HepG2 (cell line): ENCODE results near the gene ATE1. TPM values are rescaled to one million over a fixed set of nuclear protein-coding genes. Genes with fewer than 3 reads are reported as not detected.

Experiments
- CCDC6 ChIP-seq: sonication (generic); formaldehyde crosslinking; IDR thresholded peaks from 2 replicates; pipeline ENCODE4 v1.8.1; 2022; ENCODE audit warnings: mild to moderate bottlenecking, missing genetic modification reagents, moderate library complexity
- DPF2 ChIP-seq: sonication (generic); formaldehyde crosslinking; IDR thresholded peaks from 2 replicates; pipeline ENCODE4 v1.4.0; 2020; ENCODE audit warnings: mild to moderate bottlenecking, low read depth, missing genetic modification reagents, borderline replicate concordance
- GABPA ChIP-seq, 2 experiments: IDR thresholded peaks; 2 replicates each; pipeline ENCODE4 v1.6.1; 2011 to 2016; ENCODE audit warnings: low read depth in 2 of 2, low read length in 1 of 2, missing biosample characterization in 1 of 2, missing genetic modification characterization in 1 of 2
- MTF2 ChIP-seq: sonication (generic); formaldehyde crosslinking; IDR thresholded peaks from 2 replicates; pipeline ENCODE4 v1.5.0; 2020; ENCODE audit warnings: missing genetic modification reagents, borderline replicate concordance
- REL ChIP-seq: sonication (generic); formaldehyde crosslinking; conservative IDR thresholded peaks from 2 replicates; pipeline ENCODE4 v1.8.0; 2022; ENCODE audit warnings: mild to moderate bottlenecking, missing genetic modification reagents, moderate library complexity
- STAG1 ChIP-seq: sonication (generic); formaldehyde crosslinking; IDR thresholded peaks from 2 replicates; pipeline ENCODE4 v1.4.0; 2020; ENCODE audit warnings: missing genetic modification reagents
- TSC22D2 ChIP-seq: sonication (generic); formaldehyde crosslinking; IDR thresholded peaks from 2 replicates; pipeline ENCODE4 v1.5.1; 2020; ENCODE audit warnings: missing genetic modification reagents, mild to moderate bottlenecking, borderline replicate concordance
- WIZ ChIP-seq: sonication (generic); formaldehyde crosslinking; IDR thresholded peaks from 2 replicates; pipeline ENCODE4 v1.5.1; 2020; ENCODE audit warnings: mild to moderate bottlenecking, missing genetic modification reagents
- ZBTB2 ChIP-seq: sonication (generic); formaldehyde crosslinking; IDR thresholded peaks from 2 replicates; pipeline ENCODE4 v1.8.0; 2022; ENCODE audit warnings: low read depth, missing genetic modification reagents
- ZFP36 ChIP-seq: fragments of 150-350 bp; IDR thresholded peaks from 2 replicates; pipeline ENCODE4 v1.6.1; 2018; ENCODE audit warnings: borderline replicate concordance, low read length, low read depth; ENCODE audit not compliant: partially characterized antibody
- ZNF234 ChIP-seq: sonication (generic); formaldehyde crosslinking; conservative IDR thresholded peaks from 2 replicates; pipeline ENCODE4 v1.5.1; 2020; ENCODE audit warnings: mild to moderate bottlenecking, missing genetic modification reagents
- ZNF710 ChIP-seq: sonication (generic); formaldehyde crosslinking; IDR thresholded peaks from 2 replicates; pipeline ENCODE4 v1.5.0; 2020; ENCODE audit warnings: mild to moderate bottlenecking, missing genetic modification reagents, borderline replicate concordance
- ZNF713 ChIP-seq: sonication (generic); formaldehyde crosslinking; IDR thresholded peaks from 2 replicates; pipeline ENCODE4 v1.4.0; 2020; ENCODE audit warnings: mild to moderate bottlenecking, missing genetic modification reagents
- polyA plus RNA-seq, 8 experiments: library from polyadenylated mRNA; depleted of rRNA in 3 of 8; stranded (reverse) in 7 of 8; unstranded in 1 of 8; fragments of >200 nt; fragmentation: Illumina TruSeq in 4 of 8; extraction: Trizol in 4 of 8; gene quantifications; 2 replicates each; pipeline versions ENCODE4 v1.2.1 to v1.2.3, GENCODE V29; 2011 to 2016; ENCODE audit warnings: low read depth in 4 of 8, missing spikeins in 1 of 8, mixed read lengths in 1 of 8; ENCODE audit not compliant: insufficient read depth in 1 of 8
- total RNA-seq, 5 experiments: library from RNA; depleted of rRNA; stranded (reverse); fragments of >200 nt; fragmentation: Illumina TruSeq; extraction: Trizol; gene quantifications; 2 replicates each; pipeline ENCODE4 v1.2.3, GENCODE V29; 2016; ENCODE audit warnings: low read depth in 1 of 5
- TF ChIP-seq, protein P1 (sequence below): sonication (generic); formaldehyde crosslinking; IDR thresholded peaks from 2 replicates; pipeline ENCODE4 v1.4.0; 2020; ENCODE audit warnings: missing genetic modification reagents
- TF ChIP-seq, protein P2 (sequence below): sonication (generic); formaldehyde crosslinking; IDR thresholded peaks from 2 replicates; pipeline ENCODE4 v1.8.0; 2022; ENCODE audit warnings: mild to moderate bottlenecking, missing genetic modification reagents; ENCODE audit not compliant: insufficient replicate concordance
- TF ChIP-seq, protein P3 (sequence below): sonication (generic); formaldehyde crosslinking; IDR thresholded peaks from 2 replicates; pipeline ENCODE4 v1.5.0; 2020; ENCODE audit warnings: mild to moderate bottlenecking, missing genetic modification reagents
- TF ChIP-seq, protein P4 (sequence below): IDR thresholded peaks from 2 replicates; pipeline ENCODE4 v1.6.1; 2016; ENCODE audit warnings: low read depth, control low read depth

Gene ATE1
- total and polyA plus RNA-seq, 2 of the 13 experiments (the other 11 are each of a cell fraction or from before 2014, with no cell fraction given) = 17.5 to 42.2 TPM

DNA sequence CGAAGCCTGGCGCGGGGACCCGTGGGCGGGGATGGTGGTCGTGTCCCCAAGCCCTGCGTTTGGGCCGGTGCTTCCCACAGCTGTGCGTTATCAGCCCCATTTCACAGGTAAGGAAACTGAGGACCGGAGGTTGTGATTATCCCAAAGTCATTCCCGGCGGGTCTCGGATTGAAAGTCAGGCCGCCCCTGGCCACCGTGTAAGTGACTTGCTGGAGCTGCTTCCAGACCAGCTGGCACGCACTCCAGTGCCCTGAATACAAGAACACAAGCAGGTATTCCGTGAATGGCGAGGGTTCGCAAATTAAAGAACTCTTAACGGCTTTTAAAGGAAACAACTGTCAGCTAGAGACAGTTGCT, 675 bp upstream of the ATE1 start (continued):
- TF ChIP-seq, protein P1, sequence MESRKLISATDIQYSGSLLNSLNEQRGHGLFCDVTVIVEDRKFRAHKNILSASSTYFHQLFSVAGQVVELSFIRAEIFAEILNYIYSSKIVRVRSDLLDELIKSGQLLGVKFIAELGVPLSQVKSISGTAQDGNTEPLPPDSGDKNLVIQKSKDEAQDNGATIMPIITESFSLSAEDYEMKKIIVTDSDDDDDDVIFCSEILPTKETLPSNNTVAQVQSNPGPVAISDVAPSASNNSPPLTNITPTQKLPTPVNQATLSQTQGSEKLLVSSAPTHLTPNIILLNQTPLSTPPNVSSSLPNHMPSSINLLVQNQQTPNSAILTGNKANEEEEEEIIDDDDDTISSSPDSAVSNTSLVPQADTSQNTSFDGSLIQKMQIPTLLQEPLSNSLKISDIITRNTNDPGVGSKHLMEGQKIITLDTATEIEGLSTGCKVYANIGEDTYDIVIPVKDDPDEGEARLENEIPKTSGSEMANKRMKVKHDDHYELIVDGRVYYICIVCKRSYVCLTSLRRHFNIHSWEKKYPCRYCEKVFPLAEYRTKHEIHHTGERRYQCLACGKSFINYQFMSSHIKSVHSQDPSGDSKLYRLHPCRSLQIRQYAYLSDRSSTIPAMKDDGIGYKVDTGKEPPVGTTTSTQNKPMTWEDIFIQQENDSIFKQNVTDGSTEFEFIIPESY (CRISPR knock-in tag) = no peak
- TF ChIP-seq REL (CRISPR knock-in tag) (no peak), ZBTB2 (CRISPR knock-in tag) (no peak), ZFP36 (no peak), ZNF713 (CRISPR knock-in tag) (no peak), MTF2 (CRISPR knock-in tag) (no peak), ZNF234 (CRISPR knock-in tag) (no peak), WIZ (CRISPR knock-in tag) (no peak), CCDC6 (CRISPR knock-in tag) (no peak), GABPA (IDR thresholded peaks at IDR 0.05; ENCODE audit: low read depth, low read length) (no peak), GABPA (CRISPR knock-in tag; IDR thresholded peaks at IDR 0.05; ENCODE audit: low read depth) (no peak), DPF2 (CRISPR knock-in tag) (no peak), ZNF710 (CRISPR knock-in tag) (no peak), TSC22D2 (CRISPR knock-in tag) (no peak), STAG1 (CRISPR knock-in tag) (no peak)
- TF ChIP-seq, protein P2, sequence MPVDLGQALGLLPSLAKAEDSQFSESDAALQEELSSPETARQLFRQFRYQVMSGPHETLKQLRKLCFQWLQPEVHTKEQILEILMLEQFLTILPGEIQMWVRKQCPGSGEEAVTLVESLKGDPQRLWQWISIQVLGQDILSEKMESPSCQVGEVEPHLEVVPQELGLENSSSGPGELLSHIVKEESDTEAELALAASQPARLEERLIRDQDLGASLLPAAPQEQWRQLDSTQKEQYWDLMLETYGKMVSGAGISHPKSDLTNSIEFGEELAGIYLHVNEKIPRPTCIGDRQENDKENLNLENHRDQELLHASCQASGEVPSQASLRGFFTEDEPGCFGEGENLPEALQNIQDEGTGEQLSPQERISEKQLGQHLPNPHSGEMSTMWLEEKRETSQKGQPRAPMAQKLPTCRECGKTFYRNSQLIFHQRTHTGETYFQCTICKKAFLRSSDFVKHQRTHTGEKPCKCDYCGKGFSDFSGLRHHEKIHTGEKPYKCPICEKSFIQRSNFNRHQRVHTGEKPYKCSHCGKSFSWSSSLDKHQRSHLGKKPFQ (CRISPR knock-in tag) = peak; percentile 9
- TF ChIP-seq, protein P3, sequence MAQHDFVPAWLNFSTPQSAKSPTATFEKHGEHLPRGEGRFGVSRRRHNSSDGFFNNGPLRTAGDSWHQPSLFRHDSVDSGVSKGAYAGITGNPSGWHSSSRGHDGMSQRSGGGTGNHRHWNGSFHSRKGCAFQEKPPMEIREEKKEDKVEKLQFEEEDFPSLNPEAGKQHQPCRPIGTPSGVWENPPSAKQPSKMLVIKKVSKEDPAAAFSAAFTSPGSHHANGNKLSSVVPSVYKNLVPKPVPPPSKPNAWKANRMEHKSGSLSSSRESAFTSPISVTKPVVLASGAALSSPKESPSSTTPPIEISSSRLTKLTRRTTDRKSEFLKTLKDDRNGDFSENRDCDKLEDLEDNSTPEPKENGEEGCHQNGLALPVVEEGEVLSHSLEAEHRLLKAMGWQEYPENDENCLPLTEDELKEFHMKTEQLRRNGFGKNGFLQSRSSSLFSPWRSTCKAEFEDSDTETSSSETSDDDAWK (CRISPR knock-in tag) = no peak
- TF ChIP-seq, protein P4, sequence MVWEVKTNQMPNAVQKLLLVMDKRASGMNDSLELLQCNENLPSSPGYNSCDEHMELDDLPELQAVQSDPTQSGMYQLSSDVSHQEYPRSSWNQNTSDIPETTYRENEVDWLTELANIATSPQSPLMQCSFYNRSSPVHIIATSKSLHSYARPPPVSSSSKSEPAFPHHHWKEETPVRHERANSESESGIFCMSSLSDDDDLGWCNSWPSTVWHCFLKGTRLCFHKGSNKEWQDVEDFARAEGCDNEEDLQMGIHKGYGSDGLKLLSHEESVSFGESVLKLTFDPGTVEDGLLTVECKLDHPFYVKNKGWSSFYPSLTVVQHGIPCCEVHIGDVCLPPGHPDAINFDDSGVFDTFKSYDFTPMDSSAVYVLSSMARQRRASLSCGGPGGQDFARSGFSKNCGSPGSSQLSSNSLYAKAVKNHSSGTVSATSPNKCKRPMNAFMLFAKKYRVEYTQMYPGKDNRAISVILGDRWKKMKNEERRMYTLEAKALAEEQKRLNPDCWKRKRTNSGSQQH (CRISPR knock-in tag) = no peak
